ENCODE measurements around the gene DTNBP1.
"Not testable (repeated sequence)": the region's sequence is repeated elsewhere in the genome, so short reads cannot be mapped to it uniquely, and the experiment has no call there.

Gene DTNBP1

GRCh38 chr6:15555101-15556038 lies 107.5 kb downstream of the DTNBP1 start:
- DNase-seq: no peak

GRCh38 chr6:15554728-15555100 lies 108.1 kb downstream of the DTNBP1 start:
- no peak for DNase-seq

GRCh38 chr6:15553736-15554294 lies 109.0 kb downstream of the DTNBP1 start:
- no peak for DNase-seq

DNA sequence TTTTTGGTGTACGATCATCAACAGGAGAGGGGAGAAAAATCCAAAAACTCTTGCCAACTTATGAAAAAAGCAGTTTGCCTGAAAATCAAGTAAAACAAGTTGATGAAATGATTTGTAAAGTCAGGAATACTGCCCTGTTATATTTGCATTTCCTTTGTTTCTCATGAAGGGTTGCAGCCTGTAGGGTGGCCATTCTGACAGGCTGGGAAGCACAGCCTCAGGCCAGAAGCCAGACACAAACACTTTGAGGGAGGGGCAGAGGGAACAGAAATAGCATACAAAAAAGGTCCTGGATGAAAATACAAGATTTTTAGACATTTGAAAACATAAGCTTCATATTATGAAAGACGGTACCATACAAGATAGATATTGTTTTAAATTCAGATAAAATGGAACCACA lies 109.8 kb downstream of the DTNBP1 start:
- DNase-seq: no peak

DNA sequence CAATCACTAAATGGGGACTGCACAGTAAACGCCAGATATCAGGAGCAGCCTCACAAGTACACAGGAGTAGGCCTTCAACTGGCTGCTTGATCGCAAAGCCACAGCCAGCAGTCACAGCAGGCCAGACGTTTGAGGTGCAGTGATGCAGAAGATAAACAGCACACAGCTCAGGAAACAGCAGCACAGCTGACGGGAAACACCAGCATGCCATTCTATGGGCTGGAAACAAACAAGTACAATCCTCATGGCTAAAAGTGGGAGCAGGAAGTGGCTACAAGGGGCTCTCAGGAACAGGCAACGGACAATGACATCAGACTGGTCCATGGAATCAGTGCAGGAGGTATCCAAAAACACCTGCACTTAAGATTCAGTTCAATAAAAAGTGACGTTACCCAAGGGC lies 111.0 kb downstream of the DTNBP1 start:
- DNase-seq: no peak

GRCh38 chr6:15551262-15551661 lies 111.6 kb downstream of the DTNBP1 start:
- DNase-seq: no peak

GRCh38 chr6:15550546-15551123 lies 112.2 kb downstream of the DTNBP1 start:
- no peak for DNase-seq

DNA sequence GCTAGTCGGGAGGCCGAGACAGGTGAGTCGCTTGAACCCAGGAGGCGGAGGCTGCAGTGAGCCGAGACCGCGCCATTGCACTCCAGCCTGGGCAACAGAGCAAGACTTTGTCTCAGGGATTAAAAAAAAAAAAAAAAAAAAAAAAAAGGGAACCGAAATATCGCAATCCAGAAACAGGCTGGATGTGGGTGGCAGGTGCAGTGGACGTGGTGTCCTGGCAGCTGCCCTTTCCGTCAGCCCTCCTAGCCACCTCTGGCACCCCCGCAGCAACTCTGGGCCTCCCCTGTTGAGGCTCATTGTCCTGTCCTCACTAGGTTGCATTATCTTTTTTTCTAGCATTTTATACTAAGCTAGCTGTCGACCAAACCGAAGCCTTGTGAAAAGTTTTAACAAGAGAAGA lies 113.5 kb downstream of the DTNBP1 start:
- no peak for DNase-seq

GRCh38 chr6:15547400-15547799 lies 115.4 kb downstream of the DTNBP1 start:
- peak; percentile 10 to 17 for DNase-seq

DNA sequence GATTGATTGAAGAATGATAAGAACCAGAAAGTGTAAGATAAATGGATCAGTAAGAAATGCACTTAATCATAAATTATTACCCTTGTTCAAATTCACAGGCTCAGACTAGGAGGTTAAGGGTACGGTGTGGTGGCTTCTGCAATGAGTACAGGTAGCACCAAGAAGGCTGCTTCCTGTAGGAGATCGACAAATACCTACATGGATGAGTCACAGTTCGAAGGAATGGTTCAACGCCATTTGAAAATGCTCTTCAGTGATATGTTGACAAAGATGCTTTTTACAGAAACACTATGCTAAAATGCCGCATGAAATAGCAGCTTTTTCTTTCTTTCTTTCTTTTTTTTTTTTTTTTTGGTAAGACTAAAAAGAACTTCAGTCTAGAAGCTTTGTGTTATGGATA lies 116.2 kb downstream of the DTNBP1 start:
- no peak for DNase-seq

- no peak for DNase-seq
These were observed 118.4 kb downstream of the DTNBP1 start for GRCh38 chr6:15544321-15544900.

DNA sequence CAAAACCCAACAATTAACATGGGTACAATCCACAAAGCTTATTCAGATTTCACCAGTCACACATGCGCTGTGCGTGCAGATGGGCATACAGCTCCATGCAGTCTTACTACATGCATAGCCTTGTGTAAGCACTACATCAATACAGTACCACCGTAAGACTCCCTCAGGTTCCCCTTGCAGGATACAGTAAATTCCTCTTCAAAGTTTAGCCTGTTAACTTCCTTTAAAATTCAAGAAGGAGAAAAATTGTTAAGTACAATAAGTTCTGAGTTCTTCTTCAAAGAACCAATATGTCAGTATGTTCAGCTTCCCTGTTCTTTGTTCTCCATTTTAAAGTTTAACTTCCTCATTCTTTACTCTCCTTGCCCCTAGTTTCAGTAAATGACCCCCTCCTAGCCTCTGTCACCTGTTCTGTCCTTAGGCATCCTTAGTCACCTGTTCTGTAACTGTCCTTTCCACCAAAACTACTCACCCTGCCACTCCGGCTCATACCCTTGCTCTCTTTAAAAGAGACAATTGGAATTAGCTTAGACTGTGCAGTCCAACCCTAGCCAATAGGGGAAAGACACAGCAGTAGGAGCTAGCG lies 119.4 kb downstream of the DTNBP1 start:
- DNase-seq: not testable (repeated sequence)

- no peak for DNase-seq
These were observed 123.0 kb downstream of the DTNBP1 start for GRCh38 chr6:15539722-15540270.

DNA sequence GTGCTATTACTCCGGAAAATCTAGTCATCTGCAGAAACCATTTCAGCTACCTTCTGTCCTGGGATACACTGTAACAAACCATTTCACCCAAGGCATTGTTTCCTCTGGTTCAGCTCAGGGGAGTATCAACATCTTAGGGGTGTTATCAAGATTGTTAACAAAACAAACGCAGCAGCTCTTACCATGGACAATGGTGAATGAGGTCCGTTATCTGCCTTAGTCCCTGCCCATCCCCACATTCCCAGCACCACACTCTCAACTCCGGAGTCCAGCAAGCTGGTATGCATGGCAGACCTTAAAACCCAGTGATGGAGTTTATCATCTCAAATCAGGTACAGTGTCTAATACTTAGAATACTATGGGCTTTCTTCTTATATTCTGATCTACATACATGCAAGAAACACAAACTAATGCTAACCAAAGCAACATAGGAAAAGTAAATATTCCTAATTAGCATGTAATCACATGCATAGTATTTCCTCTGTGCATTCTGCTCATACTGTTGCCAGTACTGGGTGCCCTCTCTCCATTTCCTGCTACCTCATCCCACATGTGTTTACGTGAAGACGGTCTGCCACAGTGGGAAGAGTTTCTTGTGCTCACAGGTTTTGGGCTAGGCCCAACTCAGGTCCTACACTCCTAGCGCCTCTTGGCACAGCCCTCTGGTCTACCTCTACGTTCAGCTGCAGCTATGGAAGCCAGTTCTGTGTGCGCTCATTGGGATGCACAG lies 123.9 kb downstream of the DTNBP1 start:
- no peak for DNase-seq

- DNase-seq: no peak
These were observed 124.7 kb downstream of the DTNBP1 start for GRCh38 chr6:15538106-15538505.

DNA sequence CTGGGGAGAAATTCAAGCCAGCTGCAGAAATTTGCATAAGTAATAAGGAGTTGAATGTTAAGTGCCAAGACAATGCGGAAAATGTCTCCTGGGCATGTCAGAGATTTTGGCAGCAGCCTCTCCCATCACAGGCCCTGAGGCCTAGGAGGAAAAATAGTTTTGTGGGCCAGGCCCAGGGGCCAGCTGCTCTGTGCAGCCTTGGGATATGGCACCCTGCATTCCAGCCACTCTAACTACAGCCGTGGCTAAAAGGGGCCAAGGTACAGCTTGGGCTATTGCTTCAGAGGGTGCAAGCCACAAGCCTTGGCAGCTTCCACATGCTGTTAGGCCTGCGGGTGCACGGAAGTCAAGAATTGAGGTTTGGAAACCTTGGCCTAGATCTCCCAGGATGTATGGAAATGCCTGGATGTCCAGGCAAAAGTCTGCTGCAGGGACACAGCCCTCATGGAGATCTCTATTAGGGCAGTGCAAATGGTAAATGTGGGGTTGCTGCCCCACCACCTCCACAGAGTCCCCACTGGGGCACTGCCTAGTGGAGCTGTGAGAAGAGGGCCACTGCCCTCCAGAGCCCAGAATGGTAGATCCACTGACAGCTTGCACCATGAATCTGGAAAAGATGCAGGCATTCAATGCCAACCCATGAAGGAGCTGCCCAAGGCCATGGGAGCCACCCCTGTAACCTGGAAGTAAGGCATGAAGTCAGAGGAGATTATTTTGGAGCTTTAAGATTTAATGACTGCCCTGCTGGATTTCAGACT lies 126.5 kb downstream of the DTNBP1 start:
- no peak for DNase-seq

DNA sequence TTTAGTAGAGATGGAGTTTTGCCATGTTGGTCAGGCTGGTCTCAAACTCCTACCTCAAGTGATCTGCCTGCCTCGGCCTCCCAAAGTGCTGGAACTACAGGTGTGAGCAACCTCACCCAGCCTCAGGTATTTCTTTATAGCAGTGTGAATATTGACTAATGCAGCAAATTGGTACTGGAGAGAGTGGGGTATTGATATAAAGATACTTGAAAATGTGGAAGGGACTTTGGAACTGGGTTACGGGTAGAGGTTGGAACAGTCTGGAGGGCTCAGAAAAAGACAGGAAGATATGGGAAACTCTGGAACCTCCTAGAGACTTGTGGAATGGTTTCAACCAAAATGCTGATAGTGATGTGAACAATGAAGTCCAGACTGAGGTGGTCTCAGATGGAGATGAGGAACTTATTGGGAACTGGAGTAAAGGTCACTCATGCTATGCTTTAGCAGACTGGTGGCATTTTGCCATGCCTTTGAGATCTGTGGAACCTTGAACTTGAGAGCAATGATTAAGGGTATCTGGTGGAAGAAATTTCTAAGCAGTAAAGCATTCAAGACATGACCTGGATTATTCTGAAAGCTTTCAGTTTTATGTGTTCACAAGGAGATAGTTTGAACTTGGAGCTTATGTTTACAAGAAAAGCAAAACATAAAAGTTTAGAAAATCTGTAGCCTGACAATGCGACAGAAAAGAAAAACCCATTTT lies 127.2 kb downstream of the DTNBP1 start:
- DNase-seq: no peak

DNA sequence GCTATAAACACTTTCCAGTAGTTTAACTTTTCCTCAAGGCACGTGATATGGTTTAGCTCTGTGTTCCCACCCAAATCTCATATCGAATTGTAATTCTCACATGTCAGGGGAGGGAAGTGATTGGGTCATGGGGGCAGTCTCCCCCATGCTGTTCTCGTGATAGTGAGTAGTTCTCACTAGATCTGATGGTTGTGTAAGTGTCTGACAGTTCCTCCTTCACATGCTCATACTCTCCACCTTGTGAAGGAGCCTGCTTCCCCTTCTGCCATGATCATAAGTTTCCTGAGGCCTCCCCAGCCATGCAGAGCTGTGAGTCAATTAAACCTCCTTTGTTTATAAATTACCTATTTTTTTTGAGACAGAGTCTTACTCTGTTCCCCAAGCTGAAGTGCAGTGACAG lies 127.9 kb downstream of the DTNBP1 start:
- no peak for DNase-seq

- no peak for DNase-seq
These were observed 129.3 kb downstream of the DTNBP1 start for GRCh38 chr6:15533379-15534026.

- DNase-seq: no peak
These were observed 130.9 kb downstream of the DTNBP1 start for GRCh38 chr6:15531973-15532372.

Measured in NCI-H526 (cell line).